ENCODE results near the gene TMIE. TPM values are rescaled to one million over a fixed set of nuclear protein-coding genes. Genes with fewer than 3 reads are reported as not detected.

TMIE gene
- polyA plus RNA-seq, 1 donor from 2014 or later, result not detected

DNA sequence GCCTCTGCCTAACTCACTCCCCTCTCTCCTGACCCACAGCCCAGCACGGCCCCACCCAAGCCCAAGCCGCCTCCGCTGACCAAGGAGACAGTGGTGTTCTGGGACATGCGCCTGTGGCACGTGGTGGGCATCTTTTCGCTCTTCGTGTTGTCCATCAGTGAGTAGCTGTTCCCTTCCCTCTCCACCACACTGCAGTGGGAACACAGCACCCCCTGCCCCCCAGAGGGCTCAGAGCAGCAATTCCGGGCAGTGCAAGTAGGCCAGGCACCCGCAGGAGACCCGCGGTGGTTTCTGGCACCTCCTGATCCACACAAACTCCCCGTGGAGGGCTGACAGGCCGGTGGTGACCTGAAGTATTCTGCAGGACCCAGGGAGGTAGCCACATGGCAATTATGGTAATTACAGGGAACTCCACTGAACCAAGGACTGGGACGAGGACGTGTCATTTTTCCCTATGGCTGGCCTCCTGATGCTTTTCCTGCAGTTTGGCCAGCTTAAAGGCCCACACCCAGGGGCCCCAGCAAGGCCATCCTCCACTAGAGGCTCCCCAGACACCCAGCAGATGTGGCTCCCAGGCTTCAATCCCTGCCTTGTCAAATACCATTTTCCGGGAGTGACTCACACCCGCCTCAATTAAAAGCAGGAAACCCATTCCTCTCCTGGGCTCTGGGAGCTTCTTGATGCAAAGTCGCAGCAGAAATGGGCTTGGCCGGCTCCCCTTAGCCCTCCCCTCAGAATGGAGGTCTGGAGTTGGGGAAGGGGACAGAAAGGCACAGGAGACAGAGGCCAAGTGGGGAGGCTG is 4.8 kb downstream of the TMIE start:
- Histone ChIP-seq H3K36me3 (ENCODE audit: insufficient read depth, low read length) (no peaks in the 10 kb centered on the region), H3K4me3 (ENCODE audit: low read length) (no peak overlapping the region), H3K4me2 (ENCODE audit: low read length) (no peak overlapping the region), H4K20me1 (ENCODE audit: insufficient read depth) (no peaks in the 10 kb centered on the region), H3K9me3 (ENCODE audit: low read length) (no peaks in the 10 kb centered on the region), H3K9me2 (ENCODE audit: insufficient read depth, low read length) (no peaks in the 10 kb centered on the region), H3K79me2 (replicated peaks; ENCODE audit: insufficient read depth, low read length) (no peaks in the 10 kb centered on the region), H3F3A (ENCODE audit: insufficient read depth, low read length, poor library complexity, severe bottlenecking) (no peaks in the 10 kb centered on the region), H3K27ac (ENCODE audit: low read length) (no peak overlapping the region), H3K27me3 (ENCODE audit: insufficient read depth, low read depth, low read length) (peaks cover 13% of the 10 kb centered on the region), H2AFZ (ENCODE audit: low read depth, low read length) (no peak overlapping the region), H3K9ac (ENCODE audit: low read length) (no peak overlapping the region)
- TF ChIP-seq, protein P1, sequence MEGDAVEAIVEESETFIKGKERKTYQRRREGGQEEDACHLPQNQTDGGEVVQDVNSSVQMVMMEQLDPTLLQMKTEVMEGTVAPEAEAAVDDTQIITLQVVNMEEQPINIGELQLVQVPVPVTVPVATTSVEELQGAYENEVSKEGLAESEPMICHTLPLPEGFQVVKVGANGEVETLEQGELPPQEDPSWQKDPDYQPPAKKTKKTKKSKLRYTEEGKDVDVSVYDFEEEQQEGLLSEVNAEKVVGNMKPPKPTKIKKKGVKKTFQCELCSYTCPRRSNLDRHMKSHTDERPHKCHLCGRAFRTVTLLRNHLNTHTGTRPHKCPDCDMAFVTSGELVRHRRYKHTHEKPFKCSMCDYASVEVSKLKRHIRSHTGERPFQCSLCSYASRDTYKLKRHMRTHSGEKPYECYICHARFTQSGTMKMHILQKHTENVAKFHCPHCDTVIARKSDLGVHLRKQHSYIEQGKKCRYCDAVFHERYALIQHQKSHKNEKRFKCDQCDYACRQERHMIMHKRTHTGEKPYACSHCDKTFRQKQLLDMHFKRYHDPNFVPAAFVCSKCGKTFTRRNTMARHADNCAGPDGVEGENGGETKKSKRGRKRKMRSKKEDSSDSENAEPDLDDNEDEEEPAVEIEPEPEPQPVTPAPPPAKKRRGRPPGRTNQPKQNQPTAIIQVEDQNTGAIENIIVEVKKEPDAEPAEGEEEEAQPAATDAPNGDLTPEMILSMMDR (IDR thresholded peaks at IDR 0.05; ENCODE audit: poor library complexity, severe bottlenecking), result no peak

DNA sequence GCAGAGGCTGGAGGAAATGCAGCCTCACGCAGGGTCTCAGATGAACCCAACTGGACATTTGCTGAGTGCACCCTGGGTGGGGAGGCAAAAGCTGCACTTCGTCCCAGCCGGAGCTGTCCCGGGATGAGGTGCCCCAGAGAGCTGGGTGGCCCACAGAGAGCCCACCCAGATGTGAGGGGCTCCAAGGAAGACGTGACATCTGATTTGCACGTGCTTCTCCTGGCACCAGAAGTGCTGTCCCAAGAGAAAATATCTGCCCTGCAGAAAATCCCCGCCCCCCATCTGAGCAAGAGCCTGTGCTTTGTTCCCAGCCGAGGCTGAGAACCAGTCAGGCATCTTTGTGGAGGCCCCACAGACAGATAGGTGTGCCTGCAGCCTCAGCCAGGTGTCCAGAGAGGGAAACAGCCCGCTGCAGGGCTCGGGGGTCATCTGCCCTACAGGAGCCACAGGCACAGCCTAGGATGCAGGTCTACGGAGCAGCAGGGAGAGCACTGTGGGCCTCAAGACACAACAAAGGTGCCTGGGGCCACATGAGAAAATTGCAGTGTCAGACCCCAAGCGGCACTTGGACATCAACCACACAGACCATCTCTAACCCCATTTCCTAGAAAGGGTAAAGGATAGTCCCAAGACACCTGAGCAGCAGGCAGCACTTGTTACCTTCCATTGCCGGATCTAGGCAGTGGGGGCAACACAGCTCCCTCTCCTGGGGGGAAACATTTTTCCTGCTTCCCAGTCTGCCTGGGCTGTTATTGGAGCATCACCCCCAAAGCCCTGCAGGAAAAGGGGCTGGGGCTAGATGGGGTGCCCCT is 5.8 kb downstream of the TMIE start:
- no peaks in the 10 kb centered on the region for H3K9me2 ChIP-seq (ENCODE audit: insufficient read depth, low read length)
- no peak overlapping the region for H3K4me3 ChIP-seq (ENCODE audit: low read length)
- H4K20me1 ChIP-seq (ENCODE audit: insufficient read depth), result no peaks in the 10 kb centered on the region
- no peak overlapping the region for H3K27ac ChIP-seq (ENCODE audit: low read length)
- no peaks in the 10 kb centered on the region for H3F3A ChIP-seq (ENCODE audit: insufficient read depth, low read length, poor library complexity, severe bottlenecking)
- H3K36me3 ChIP-seq (ENCODE audit: insufficient read depth, low read length), result no peaks in the 10 kb centered on the region
- TF ChIP-seq POLR2AphosphoS5 (IDR thresholded peaks at IDR 0.05) (no peak), EZH2 (IDR thresholded peaks at IDR 0.05; ENCODE audit: borderline replicate concordance, insufficient read depth, low read length, poor library complexity, severe bottlenecking) (no peak), EP300 (conservative IDR thresholded peaks at IDR 0.05; ENCODE audit: poor library complexity, severe bottlenecking) (no peak), TAF1 (IDR thresholded peaks at IDR 0.05; ENCODE audit: low read depth) (no peak), SMC3 (conservative IDR thresholded peaks at IDR 0.05; ENCODE audit: poor library complexity) (no peak), RAD21 (conservative IDR thresholded peaks at IDR 0.05) (no peak)
- TF ChIP-seq, protein P1 (IDR thresholded peaks at IDR 0.05; ENCODE audit: poor library complexity, severe bottlenecking), result no peak
- peaks cover 4% of the 10 kb centered on the region for H3K27me3 ChIP-seq (ENCODE audit: insufficient read depth, low read depth, low read length)
- H3K79me2 ChIP-seq (replicated peaks; ENCODE audit: insufficient read depth, low read length), result no peaks in the 10 kb centered on the region
- H2AFZ ChIP-seq (ENCODE audit: low read depth, low read length), result no peak overlapping the region
- H3K9ac ChIP-seq (ENCODE audit: low read length), result no peak overlapping the region
- no peaks in the 10 kb centered on the region for H3K9me3 ChIP-seq (ENCODE audit: low read length)
- H3K4me2 ChIP-seq (ENCODE audit: low read length), result no peak overlapping the region

DNA sequence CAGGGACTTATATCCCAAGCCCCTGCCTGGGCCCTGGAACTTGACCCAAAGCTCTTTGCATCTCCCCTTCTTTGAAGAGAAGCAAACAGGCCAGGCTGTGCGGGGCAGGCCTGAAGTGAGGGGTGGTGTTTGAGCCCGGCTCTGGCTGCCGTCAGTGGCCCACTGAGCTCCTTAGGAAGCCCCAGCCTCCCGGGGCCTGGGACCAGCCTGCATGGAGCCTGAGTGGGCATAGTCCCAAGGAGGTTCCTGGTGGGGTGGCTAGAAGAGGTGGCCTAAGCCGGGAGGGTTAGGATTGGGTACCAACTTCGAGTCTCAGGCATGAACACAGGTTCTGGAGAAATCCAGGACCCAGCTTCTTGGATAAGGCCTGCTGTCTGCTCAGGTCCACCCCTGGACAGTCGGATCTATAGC is 6.4 kb downstream of the TMIE start:
- Histone ChIP-seq H3K9me2 (ENCODE audit: insufficient read depth, low read length) (no peaks in the 10 kb centered on the region), H2AFZ (ENCODE audit: low read depth, low read length) (no peak overlapping the region)
- TF ChIP-seq EZH2 (IDR thresholded peaks at IDR 0.05; ENCODE audit: borderline replicate concordance, insufficient read depth, low read length, poor library complexity, severe bottlenecking), result no peak
- TF ChIP-seq, protein P1 (IDR thresholded peaks at IDR 0.05; ENCODE audit: poor library complexity, severe bottlenecking), result no peak
- TF ChIP-seq TAF1 (IDR thresholded peaks at IDR 0.05; ENCODE audit: low read depth), result no peak
- TF ChIP-seq SMC3 (conservative IDR thresholded peaks at IDR 0.05; ENCODE audit: poor library complexity), result no peak
- TF ChIP-seq RAD21 (conservative IDR thresholded peaks at IDR 0.05), result no peak
- TF ChIP-seq MXI1 (conservative IDR thresholded peaks at IDR 0.05; ENCODE audit: poor library complexity, severe bottlenecking), result no peak
- TF ChIP-seq, protein P2, sequence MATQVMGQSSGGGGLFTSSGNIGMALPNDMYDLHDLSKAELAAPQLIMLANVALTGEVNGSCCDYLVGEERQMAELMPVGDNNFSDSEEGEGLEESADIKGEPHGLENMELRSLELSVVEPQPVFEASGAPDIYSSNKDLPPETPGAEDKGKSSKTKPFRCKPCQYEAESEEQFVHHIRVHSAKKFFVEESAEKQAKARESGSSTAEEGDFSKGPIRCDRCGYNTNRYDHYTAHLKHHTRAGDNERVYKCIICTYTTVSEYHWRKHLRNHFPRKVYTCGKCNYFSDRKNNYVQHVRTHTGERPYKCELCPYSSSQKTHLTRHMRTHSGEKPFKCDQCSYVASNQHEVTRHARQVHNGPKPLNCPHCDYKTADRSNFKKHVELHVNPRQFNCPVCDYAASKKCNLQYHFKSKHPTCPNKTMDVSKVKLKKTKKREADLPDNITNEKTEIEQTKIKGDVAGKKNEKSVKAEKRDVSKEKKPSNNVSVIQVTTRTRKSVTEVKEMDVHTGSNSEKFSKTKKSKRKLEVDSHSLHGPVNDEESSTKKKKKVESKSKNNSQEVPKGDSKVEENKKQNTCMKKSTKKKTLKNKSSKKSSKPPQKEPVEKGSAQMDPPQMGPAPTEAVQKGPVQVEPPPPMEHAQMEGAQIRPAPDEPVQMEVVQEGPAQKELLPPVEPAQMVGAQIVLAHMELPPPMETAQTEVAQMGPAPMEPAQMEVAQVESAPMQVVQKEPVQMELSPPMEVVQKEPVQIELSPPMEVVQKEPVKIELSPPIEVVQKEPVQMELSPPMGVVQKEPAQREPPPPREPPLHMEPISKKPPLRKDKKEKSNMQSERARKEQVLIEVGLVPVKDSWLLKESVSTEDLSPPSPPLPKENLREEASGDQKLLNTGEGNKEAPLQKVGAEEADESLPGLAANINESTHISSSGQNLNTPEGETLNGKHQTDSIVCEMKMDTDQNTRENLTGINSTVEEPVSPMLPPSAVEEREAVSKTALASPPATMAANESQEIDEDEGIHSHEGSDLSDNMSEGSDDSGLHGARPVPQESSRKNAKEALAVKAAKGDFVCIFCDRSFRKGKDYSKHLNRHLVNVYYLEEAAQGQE (IDR thresholded peaks at IDR 0.05; ENCODE audit: borderline replicate concordance), result no peak
- TF ChIP-seq EP300 (conservative IDR thresholded peaks at IDR 0.05; ENCODE audit: poor library complexity, severe bottlenecking), result no peak
- no peak for TF ChIP-seq POLR2AphosphoS5 (IDR thresholded peaks at IDR 0.05)

More for the DNA sequence above, 6.4 kb downstream of the TMIE start:
- H3F3A ChIP-seq (ENCODE audit: insufficient read depth, low read length, poor library complexity, severe bottlenecking), result no peaks in the 10 kb centered on the region
- no peak overlapping the region for H3K9ac ChIP-seq (ENCODE audit: low read length)
- H3K27ac ChIP-seq (ENCODE audit: low read length), result no peak overlapping the region
- no peaks in the 10 kb centered on the region for H3K79me2 ChIP-seq (replicated peaks; ENCODE audit: insufficient read depth, low read length)
- H3K4me2 ChIP-seq (ENCODE audit: low read length), result no peak overlapping the region
- no peak overlapping the region for H3K4me3 ChIP-seq (ENCODE audit: low read length)
- H3K9me3 ChIP-seq (ENCODE audit: low read length), result no peaks in the 10 kb centered on the region
- H3K36me3 ChIP-seq (ENCODE audit: insufficient read depth, low read length), result no peaks in the 10 kb centered on the region
- no peaks in the 10 kb centered on the region for H3K27me3 ChIP-seq (ENCODE audit: insufficient read depth, low read depth, low read length)
- H4K20me1 ChIP-seq (ENCODE audit: insufficient read depth), result no peaks in the 10 kb centered on the region
